SK-N-SH treated with all-trans-retinoic acid at 6 μM for 48 hours (cell line): ENCODE measurements around the gene CEMIP2.

Experiments used
- ATAC-seq: fragments of 200-7000 bp; cut with Tn5 transposase; 3 replicates; pipeline ENCODE4 v1.9.1; 2020; ENCODE audit warnings: mild to moderate bottlenecking, moderate library complexity
- ARNTL ChIP-seq: fragments of 450-650 bp; formaldehyde crosslinking; IDR thresholded peaks from 2 replicates; pipeline ENCODE4 v1.5.0; 2020; ENCODE audit warnings: low read depth, mild to moderate bottlenecking, moderate library complexity, borderline replicate concordance
- BACH2 ChIP-seq: fragments of 250-450 bp; sonication (Bioruptor Pico); IDR thresholded peaks from 2 replicates; pipeline ENCODE4 v1.9.0; 2021; ENCODE audit warnings: mild to moderate bottlenecking, borderline replicate concordance
- CSDC2 ChIP-seq: fragments of 250-450 bp; sonication (Bioruptor Pico); IDR thresholded peaks from 2 replicates; pipeline ENCODE4 v1.5.0; 2020; ENCODE audit warnings: mild to moderate bottlenecking, moderate library complexity
- CSRNP3 ChIP-seq: fragments of 250-450 bp; sonication (Bioruptor Pico); IDR thresholded peaks from 2 replicates; pipeline ENCODE4 v1.5.1; 2021; ENCODE audit warnings: mild to moderate bottlenecking, moderate library complexity
- ESRRG ChIP-seq: fragments of 250-450 bp; sonication (Bioruptor Pico); IDR thresholded peaks from 2 replicates; pipeline ENCODE4 v1.6.1; 2021; ENCODE audit warnings: mild to moderate bottlenecking
- GLIS3 ChIP-seq: fragments of 250-450 bp; sonication (Bioruptor Pico); IDR thresholded peaks from 2 replicates; pipeline ENCODE4 v1.5.0; 2020; ENCODE audit warnings: mild to moderate bottlenecking, moderate library complexity
- ISL1 ChIP-seq: fragments of 250-450 bp; sonication (Bioruptor Pico); IDR thresholded peaks from 2 replicates; pipeline ENCODE4 v2.1.2; 2022; ENCODE audit warnings: mild to moderate bottlenecking, moderate library complexity
- OSR1 ChIP-seq: fragments of 250-450 bp; sonication (Bioruptor Pico); IDR thresholded peaks from 2 replicates; pipeline ENCODE4 v1.8.0; 2022; ENCODE audit warnings: moderate library complexity, mild to moderate bottlenecking, inconsistent platforms
- PATZ1 ChIP-seq: fragments of 250-450 bp; sonication (Bioruptor Pico); IDR thresholded peaks from 2 replicates; pipeline ENCODE4 v1.8.0; 2020; ENCODE audit warnings: mild to moderate bottlenecking, moderate library complexity, borderline replicate concordance
- POU6F1 ChIP-seq: fragments of 250-450 bp; sonication (Bioruptor Pico); IDR thresholded peaks from 2 replicates; pipeline ENCODE4 v1.8.0; 2021; ENCODE audit warnings: low read depth, mild to moderate bottlenecking, moderate library complexity, borderline replicate concordance
- PPARA ChIP-seq: fragments of 250-450 bp; sonication (Bioruptor Pico); IDR thresholded peaks from 2 replicates; pipeline ENCODE4 v1.5.0; 2020; ENCODE audit warnings: mild to moderate bottlenecking, borderline replicate concordance
- RARB ChIP-seq: fragments of 250-450 bp; sonication (Bioruptor Pico); IDR thresholded peaks from 2 replicates; pipeline ENCODE4 v1.8.0; 2021; ENCODE audit warnings: mild to moderate bottlenecking, moderate library complexity
- SNAI2 ChIP-seq: fragments of 250-450 bp; sonication (Bioruptor Pico); IDR thresholded peaks from 2 replicates; pipeline ENCODE4 v1.5.0; 2020; ENCODE audit warnings: mild to moderate bottlenecking, moderate library complexity
- TCF4 ChIP-seq: fragments of 250-450 bp; sonication (Bioruptor Pico); IDR thresholded peaks from 2 replicates; pipeline ENCODE4 v1.8.0; 2021; ENCODE audit warnings: mild to moderate bottlenecking, moderate library complexity, borderline replicate concordance
- TOX ChIP-seq: fragments of 250-450 bp; sonication (Bioruptor Pico); IDR thresholded peaks from 2 replicates; pipeline ENCODE4 v1.8.0; 2021; ENCODE audit warnings: mild to moderate bottlenecking, moderate library complexity, borderline replicate concordance
- TSHZ2 ChIP-seq: fragments of 250-450 bp; sonication (Bioruptor Pico); IDR thresholded peaks from 2 replicates; pipeline ENCODE4 v1.5.0; 2020; ENCODE audit warnings: mild to moderate bottlenecking, moderate library complexity
- ZC3H10 ChIP-seq: fragments of 250-450 bp; sonication (Bioruptor Pico); IDR thresholded peaks from 2 replicates; pipeline ENCODE4 v1.5.1; 2021; ENCODE audit warnings: mild to moderate bottlenecking, moderate library complexity
- ZFP3 ChIP-seq: fragments of 250-450 bp; sonication (Bioruptor Pico); IDR thresholded peaks from 2 replicates; pipeline ENCODE4 v1.5.0; 2020; ENCODE audit warnings: mild to moderate bottlenecking, moderate library complexity
- ZFP30 ChIP-seq: fragments of 450-650 bp; formaldehyde crosslinking; IDR thresholded peaks from 2 replicates; pipeline ENCODE4 v1.5.0; 2022; ENCODE audit warnings: mild to moderate bottlenecking, moderate library complexity
- ZNF565 ChIP-seq: fragments of 450-650 bp; formaldehyde crosslinking; conservative IDR thresholded peaks from 2 replicates; pipeline ENCODE4 v1.5.0; 2020; ENCODE audit warnings: low read depth, mild to moderate bottlenecking, moderate library complexity
- ZNF70 ChIP-seq: fragments of 450-650 bp; formaldehyde crosslinking; IDR thresholded peaks from 2 replicates; pipeline ENCODE4 v1.5.0; 2020; ENCODE audit warnings: mild to moderate bottlenecking, moderate library complexity
- ZNF8 ChIP-seq: fragments of 450-650 bp; formaldehyde crosslinking; IDR thresholded peaks from 2 replicates; pipeline ENCODE4 v1.5.0; 2020; ENCODE audit warnings: mild to moderate bottlenecking, moderate library complexity

The CEMIP2 gene

GRCh38 chr9:71801826-71802225, 33.5 kb upstream of the CEMIP2 start (continued):
- TF ChIP-seq POU6F1 (CRISPR knock-in tag), result no peak
- no peak for TF ChIP-seq ISL1 (CRISPR knock-in tag)
- no peak for TF ChIP-seq ZNF70
- no peak for TF ChIP-seq ZFP3 (CRISPR knock-in tag)
- no peak for TF ChIP-seq RARB (CRISPR knock-in tag)
- TF ChIP-seq CSRNP3 (CRISPR knock-in tag), result no peak
- no peak for TF ChIP-seq ZFP30 (CRISPR knock-in tag)

GRCh38 chr9:71797266-71797665, 29.0 kb upstream of the CEMIP2 start:
- no peak for ATAC-seq
- TF ChIP-seq PPARA (CRISPR knock-in tag) (no peak), GLIS3 (CRISPR knock-in tag) (no peak), ISL1 (CRISPR knock-in tag) (no peak), ZC3H10 (no peak), ESRRG (CRISPR knock-in tag) (no peak), ZNF565 (no peak), BACH2 (CRISPR knock-in tag) (no peak), TOX (no peak), ZNF8 (CRISPR knock-in tag) (no peak), ARNTL (no peak), ZFP30 (CRISPR knock-in tag) (no peak), CSRNP3 (CRISPR knock-in tag) (no peak), TSHZ2 (CRISPR knock-in tag) (no peak), ZFP3 (CRISPR knock-in tag) (no peak), CSDC2 (CRISPR knock-in tag) (no peak), ZNF70 (no peak), RARB (CRISPR knock-in tag) (no peak), TCF4 (CRISPR knock-in tag) (no peak), SNAI2 (CRISPR knock-in tag) (no peak), OSR1 (CRISPR knock-in tag) (no peak)

GRCh38 chr9:71796100-71796767, 27.9 kb upstream of the CEMIP2 start:
- TF ChIP-seq TCF4 (CRISPR knock-in tag), result no peak
- no peak for ATAC-seq

- no peak for ATAC-seq
- TF ChIP-seq ARNTL (no peak), PATZ1 (no peak), ISL1 (CRISPR knock-in tag) (no peak), SNAI2 (CRISPR knock-in tag) (no peak), ZFP30 (CRISPR knock-in tag) (no peak), CSDC2 (CRISPR knock-in tag) (no peak), ZNF565 (no peak)
Measured at GRCh38 chr9:71795097-71795813, 26.9 kb upstream of the CEMIP2 start.
